Kidney (tissue), 14 donors: ENCODE measurements around the gene C16orf90. TPM values are rescaled to one million over a fixed set of nuclear protein-coding genes. Genes with fewer than 3 reads are reported as not detected.
"Not testable (repeated sequence)": the region's sequence is repeated elsewhere in the genome, so short reads cannot be mapped to it uniquely, and the experiment has no call there.

Experiments used
- DNase-seq, 5 donors: peaks; one replicate each; pipeline ENCODE4 v3.0.0-alpha.2; 2013 to 2020
- FAIRE-seq: peaks from 2 replicates; lab custom pipeline; 2012; peaks lifted over from hg19 to GRCh38; lab: Jason Lieb, UNC
- H3K27ac ChIP-seq, 2 donors: one replicate each; pipeline ENCODE4 v1.7.0; 2013; ENCODE audit warnings: low read depth in 2 of 2, low read length in 2 of 2, inconsistent platforms in 1 of 2
- H3K27me3 ChIP-seq: one replicate; pipeline ENCODE4 v1.7.1; 2013; ENCODE audit warnings: low read length, inconsistent platforms; ENCODE audit not compliant: control insufficient read depth, insufficient read depth
- H3K36me3 ChIP-seq, 3 donors: one replicate each; pipeline versions ENCODE4 v1.7.0 to v1.7.1; 2013; ENCODE audit warnings: low read length in 3 of 3, control low read depth in 1 of 3, inconsistent platforms in 1 of 3; ENCODE audit not compliant: insufficient read depth in 3 of 3, control insufficient read depth in 2 of 3
- H3K4me1 ChIP-seq, 3 donors: one replicate each; pipeline versions ENCODE4 v1.7.0 to v1.7.1; 2013; ENCODE audit warnings: low read length in 3 of 3, inconsistent platforms in 1 of 3, low read depth in 1 of 3; ENCODE audit not compliant: control insufficient read depth in 2 of 3, insufficient read depth in 2 of 3
- H3K4me3 ChIP-seq, 3 donors: one replicate each; pipeline versions ENCODE4 v1.7.0 to v1.8.1; 2013; ENCODE audit warnings: low read length in 3 of 3, control low read depth in 1 of 3, inconsistent platforms in 1 of 3
- H3K9ac ChIP-seq, 3 donors: one replicate each; pipeline versions ENCODE4 v1.7.0 to v1.7.1; 2013; ENCODE audit warnings: low read length in 3 of 3, control low read depth in 1 of 3, inconsistent platforms in 1 of 3
- H3K9me3 ChIP-seq, 3 donors: one replicate each; pipeline versions ENCODE4 v1.7.0 to v1.7.1; 2013; ENCODE audit warnings: low read length in 3 of 3, control low read depth in 1 of 3, inconsistent platforms in 1 of 3; ENCODE audit not compliant: control insufficient read depth in 2 of 3, insufficient read depth in 1 of 3
- intact Hi-C: fragments of 100-400 bp; cut with DNase I; formaldehyde crosslinking; loops from one replicate; pipeline ENCODE4 v1.11.1; 2022
- polyA plus RNA-seq: library from polyadenylated mRNA; stranded (reverse); fragments of 350-450 nt; fragmentation: Illumina TruSeq; extraction: RNeasy Lipid Tissue Mini Kit (QIAGEN cat#74804); gene quantifications from one replicate; pipeline ENCODE4 v1.2.3, GENCODE V29; 2014; ENCODE audit warnings: low read depth, low replicate concordance; ENCODE audit not compliant: insufficient read depth
- total RNA-seq: library from RNA; stranded (reverse); fragmentation: NEBNext Ultra II Directional; extraction: Animal tissue kit (Norgen Biotek cat#: 25700); gene quantifications from one replicate; pipeline ENCODE4 v1.2.1, GENCODE V29; 2021
- TF ChIP-seq, protein P1 (sequence below): IDR thresholded peaks from 3 replicates; pipeline ENCODE4 v1.5.1; 2012; ENCODE audit warnings: mild to moderate bottlenecking, moderate library complexity, borderline replicate concordance; ENCODE audit not compliant: insufficient read depth; ENCODE audit errors: extremely low read depth
- donor health status: control.
- donor health status: control.
- donor health status: control.
- donor health status: control.
- donor health status: control.
- donor health status: DM: yes; HTN: yes; CAD: no.
- donor health status: Normal renal cell carcinoma (clear cell type).

The C16orf90 gene
- total and polyA plus RNA-seq, 2 donors from 2014 or later: not detected

DNA sequence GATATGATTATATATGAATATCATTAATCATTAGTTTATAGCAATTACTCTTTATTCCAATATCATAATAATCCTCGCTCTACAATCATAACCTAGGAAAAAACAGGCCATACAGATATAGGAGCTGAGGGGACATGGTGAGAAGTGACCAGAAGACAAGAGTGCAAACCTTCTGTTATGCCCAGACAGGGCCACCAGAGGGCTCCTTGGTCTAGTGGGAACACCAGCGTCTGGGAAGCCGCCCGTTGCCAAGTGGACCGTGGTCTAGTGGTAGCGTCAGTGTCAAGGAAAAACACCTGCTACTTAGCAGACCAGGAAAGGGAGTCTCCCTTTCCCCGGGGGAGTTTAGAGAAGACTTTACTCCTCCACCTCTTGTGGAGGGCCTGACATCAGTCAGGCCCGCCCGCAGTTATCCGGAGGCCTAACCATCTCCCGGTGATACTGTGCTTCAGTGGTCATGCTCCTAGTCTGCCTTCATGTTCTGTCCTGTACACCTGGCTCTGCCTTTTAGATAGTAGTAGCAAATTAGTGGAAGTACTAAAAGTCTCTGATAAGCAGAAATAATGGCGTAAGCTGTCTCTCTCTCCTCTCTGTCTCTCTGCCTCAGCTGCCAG, 32.0 kb upstream of the C16orf90 start:
- H3K9me3 ChIP-seq, H3K4me3 ChIP-seq, H3K9ac ChIP-seq, H3K27ac ChIP-seq, H3K4me1 ChIP-seq, intact Hi-C loops, H3K27me3 ChIP-seq, FAIRE-seq: not testable (repeated sequence)
- TF ChIP-seq, protein P1, sequence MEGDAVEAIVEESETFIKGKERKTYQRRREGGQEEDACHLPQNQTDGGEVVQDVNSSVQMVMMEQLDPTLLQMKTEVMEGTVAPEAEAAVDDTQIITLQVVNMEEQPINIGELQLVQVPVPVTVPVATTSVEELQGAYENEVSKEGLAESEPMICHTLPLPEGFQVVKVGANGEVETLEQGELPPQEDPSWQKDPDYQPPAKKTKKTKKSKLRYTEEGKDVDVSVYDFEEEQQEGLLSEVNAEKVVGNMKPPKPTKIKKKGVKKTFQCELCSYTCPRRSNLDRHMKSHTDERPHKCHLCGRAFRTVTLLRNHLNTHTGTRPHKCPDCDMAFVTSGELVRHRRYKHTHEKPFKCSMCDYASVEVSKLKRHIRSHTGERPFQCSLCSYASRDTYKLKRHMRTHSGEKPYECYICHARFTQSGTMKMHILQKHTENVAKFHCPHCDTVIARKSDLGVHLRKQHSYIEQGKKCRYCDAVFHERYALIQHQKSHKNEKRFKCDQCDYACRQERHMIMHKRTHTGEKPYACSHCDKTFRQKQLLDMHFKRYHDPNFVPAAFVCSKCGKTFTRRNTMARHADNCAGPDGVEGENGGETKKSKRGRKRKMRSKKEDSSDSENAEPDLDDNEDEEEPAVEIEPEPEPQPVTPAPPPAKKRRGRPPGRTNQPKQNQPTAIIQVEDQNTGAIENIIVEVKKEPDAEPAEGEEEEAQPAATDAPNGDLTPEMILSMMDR: peak; percentile 46
- peaks cover 9 to 52% (median 21%) of the 10 kb centered on the region in 3 donors for H3K36me3 ChIP-seq
- DNase-seq: peak; percentile 38 to 87 (median 68)

DNA sequence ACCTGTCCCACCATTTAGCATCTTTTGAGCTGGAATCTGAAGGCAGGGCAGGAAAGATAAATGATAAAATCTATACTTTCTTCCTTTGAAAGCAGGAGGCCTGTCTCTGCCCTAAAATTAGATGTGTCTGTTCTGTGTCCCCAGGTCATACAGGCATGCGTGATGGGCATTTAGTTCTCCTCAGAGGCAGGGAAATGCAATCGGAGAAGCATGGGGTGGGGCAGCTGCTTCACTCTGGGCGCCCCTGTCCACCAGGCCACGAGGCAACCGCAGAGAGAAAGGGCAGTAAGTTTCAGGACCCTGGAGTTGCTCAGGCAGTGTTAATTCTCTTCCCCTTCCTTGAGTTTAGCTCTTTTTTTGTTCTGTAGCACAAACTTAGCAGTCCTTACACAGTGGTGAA, 30.7 kb upstream of the C16orf90 start:
- no peak for DNase-seq
- intact Hi-C loops: no loop called here
- Histone ChIP-seq H3K4me1 (no peaks in the 10 kb centered on the region), H3K36me3 (peaks cover 9 to 45% (median 21%) of the 10 kb centered on the region in 3 donors), H3K9me3 (no peaks in the 10 kb centered on the region), H3K4me3 (no peak overlapping the region), H3K27me3 (no peaks in the 10 kb centered on the region), H3K27ac (no peak overlapping the region), H3K9ac (no peak overlapping the region)
- TF ChIP-seq, protein P1: no peak
- no peak for FAIRE-seq

DNA sequence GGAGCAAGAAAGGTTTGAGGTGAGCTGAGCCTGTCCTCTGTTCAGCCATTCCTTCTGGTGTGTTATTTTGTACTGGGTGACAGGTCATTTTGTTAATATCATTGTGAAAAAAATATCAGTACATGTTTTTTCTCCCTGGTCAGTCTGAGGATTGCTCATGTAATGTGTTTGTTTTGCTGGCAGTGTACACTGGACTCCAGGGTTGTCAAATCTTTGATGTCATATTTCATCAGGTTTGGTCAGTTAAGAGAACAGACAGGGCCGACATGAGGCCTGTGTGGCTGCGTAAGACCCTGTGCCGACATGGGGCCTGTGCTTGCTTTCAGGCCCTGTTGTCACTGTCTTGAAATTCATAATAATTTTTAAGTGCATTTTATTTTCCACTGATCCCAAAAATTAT, 28.0 kb upstream of the C16orf90 start:
- FAIRE-seq (no peak), DNase-seq (peak in 1 of 5 donors; percentile 9)
- no peaks in the 10 kb centered on the region for H3K9me3 ChIP-seq
- H3K9ac ChIP-seq: no peak overlapping the region
- no peak overlapping the region for H3K27ac ChIP-seq
- H3K4me1 ChIP-seq: no peaks in the 10 kb centered on the region
- H3K36me3 ChIP-seq: peaks cover 7 to 52% (median 30%) of the 10 kb centered on the region in 3 donors
- TF ChIP-seq, protein P1: no peak
- H3K27me3 ChIP-seq: no peaks in the 10 kb centered on the region
- intact Hi-C loops: no loop called here
- H3K4me3 ChIP-seq: no peak overlapping the region
